ENCODE results near the gene ERC2.

- TF ChIP-seq JUN (CRISPR knock-in tag; IDR thresholded peaks at IDR 0.05) = no peak
- no peak for TF ChIP-seq BRF2 (CRISPR knock-in tag; IDR thresholded peaks at IDR 0.05)
- TF ChIP-seq CHD4 (IDR thresholded peaks at IDR 0.05; ENCODE audit: borderline replicate concordance, low read length) = no peak
- no peak for TF ChIP-seq POLR2A (IDR thresholded peaks at IDR 0.05; ENCODE audit: insufficient read depth in 1 of 2, low read depth in 2 of 2, low read length in 2 of 2)
- TF ChIP-seq CAMTA2 (CRISPR knock-in tag; IDR thresholded peaks at IDR 0.05; ENCODE audit: borderline replicate concordance) = no peak
- no peak for TF ChIP-seq TCF7L2 (IDR thresholded peaks at IDR 0.05; ENCODE audit: low read depth, low read length)
- no peak for TF ChIP-seq HOXA7 (CRISPR knock-in tag; IDR thresholded peaks at IDR 0.05)
- TF ChIP-seq STAG1 (CRISPR knock-in tag; IDR thresholded peaks at IDR 0.05) = no peak
- TF ChIP-seq TAF1 (CRISPR knock-in tag; IDR thresholded peaks at IDR 0.05) = no peak
These were observed 407.0 kb downstream of the ERC2 start for GRCh38 chr3:56061279-56061626.
